GM18951 (cell line): ENCODE measurements around the gene FNDC3B.

Source experiments
- POLR2A ChIP-seq: IDR thresholded peaks from 4 replicates; pipeline ENCODE4 v1.6.1; 2011; ENCODE audit warnings: mild to moderate bottlenecking; ENCODE audit not compliant: insufficient read length, insufficient read depth; ENCODE audit errors: extremely low read depth
- in situ Hi-C: fragments of 300-500 bp; cut with MboI; formaldehyde crosslinking; loops from one replicate; pipeline ENCODE4 v1.12.0; 2022; ENCODE audit warnings: low sequenced_read_pairs, mixed read lengths, inconsistent platforms; ENCODE audit not compliant: unreplicated experiment

FNDC3B gene

DNA sequence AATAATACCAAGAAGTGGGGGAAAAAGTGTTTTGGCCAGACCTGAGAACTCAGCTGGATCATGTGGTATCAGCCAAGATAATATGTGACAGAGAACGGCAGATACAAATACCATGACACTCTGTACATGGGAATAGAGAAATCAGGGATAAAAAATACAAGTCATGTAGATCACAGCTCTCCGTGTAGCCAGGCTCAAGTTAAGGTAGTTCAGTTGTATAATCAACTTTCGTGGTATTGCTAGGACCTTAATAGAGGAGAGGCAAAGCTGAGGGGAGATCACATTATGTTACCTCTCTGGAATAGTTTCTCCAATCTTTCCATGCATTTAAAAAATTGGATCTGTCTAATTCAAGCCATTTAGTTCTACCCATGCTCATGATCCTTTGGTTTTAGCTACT is 229.0 kb downstream of the FNDC3B start:
- TF ChIP-seq POLR2A: no peak
- in situ Hi-C loops: no loop called here

DNA sequence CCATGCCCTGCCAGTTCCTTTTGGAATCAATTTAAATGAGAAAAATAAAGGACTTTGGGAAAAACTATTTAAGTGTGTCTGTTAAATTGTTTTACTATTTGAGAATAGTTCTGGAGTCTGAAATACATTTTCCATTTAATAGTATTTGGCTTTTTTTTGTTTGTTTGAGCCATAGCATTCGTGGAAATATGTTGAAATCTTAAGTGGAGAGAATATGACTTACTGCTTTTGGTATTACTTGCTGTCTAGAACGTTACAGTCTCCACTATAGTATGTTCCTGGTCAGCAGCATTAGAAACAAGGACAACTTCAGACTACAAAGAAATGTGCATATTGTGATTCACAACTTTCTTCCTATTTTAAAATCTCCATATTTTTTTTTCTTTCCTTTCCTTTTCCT is 229.5 kb downstream of the FNDC3B start:
- TF ChIP-seq POLR2A: no peak
- in situ Hi-C loops: no loop called here

DNA sequence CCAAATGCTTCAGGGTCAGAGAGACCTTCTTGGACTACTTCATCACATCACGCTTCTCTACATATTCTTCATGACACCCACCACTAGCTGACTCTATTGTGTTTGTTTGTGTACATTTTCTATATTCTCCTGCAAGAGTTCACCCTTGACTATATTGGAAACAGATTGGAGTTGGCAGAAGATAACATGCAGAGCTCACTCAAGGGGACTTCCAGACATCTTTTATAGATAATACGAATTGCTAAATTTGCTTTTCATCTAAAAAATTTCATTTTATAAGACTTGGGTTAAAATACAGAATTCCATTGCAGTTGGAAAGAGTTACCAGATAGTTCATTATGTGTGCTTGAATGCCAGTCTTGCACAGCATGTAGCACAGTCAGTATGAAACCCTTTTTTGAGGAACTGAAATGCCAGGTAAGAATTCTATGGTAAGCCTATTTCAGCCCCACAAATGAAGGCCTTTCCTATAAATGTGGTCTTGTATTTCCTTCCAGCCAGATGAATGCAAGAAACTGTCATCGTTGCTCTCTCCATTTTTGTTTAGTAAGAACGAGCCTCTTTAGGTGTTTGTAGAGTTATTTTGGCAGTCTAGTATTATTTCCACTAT is 231.3 kb downstream of the FNDC3B start:
- in situ Hi-C loops: no loop called here
- no peak for TF ChIP-seq POLR2A

DNA sequence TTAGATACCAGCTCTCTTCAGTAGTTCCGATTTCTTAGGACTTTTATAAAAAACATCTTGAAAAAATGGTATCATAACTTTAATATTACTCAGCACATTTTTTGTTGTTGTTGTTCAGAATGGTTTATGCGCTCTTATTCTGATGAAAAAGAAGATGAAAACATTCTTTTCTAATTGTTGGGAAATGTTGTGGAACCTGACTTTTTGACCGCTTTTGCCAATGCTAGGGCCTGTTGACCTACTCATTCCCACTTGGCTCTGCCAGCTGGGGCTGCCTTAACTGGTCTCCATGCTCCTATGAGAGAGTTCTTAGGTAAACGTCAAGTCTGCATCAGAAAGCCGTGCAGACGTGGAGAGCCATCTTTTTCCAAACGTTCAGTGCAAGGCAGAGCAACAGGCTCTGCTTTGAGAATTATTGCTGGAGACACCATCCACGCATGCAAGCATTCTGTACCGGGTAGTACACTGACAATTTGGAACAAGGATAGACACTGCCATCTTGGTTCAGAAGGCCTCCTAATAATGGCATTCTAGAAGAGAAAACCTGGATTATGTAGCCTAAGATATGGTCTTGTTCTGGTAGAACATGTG is 232.1 kb downstream of the FNDC3B start:
- in situ Hi-C loops: no loop called here

DNA sequence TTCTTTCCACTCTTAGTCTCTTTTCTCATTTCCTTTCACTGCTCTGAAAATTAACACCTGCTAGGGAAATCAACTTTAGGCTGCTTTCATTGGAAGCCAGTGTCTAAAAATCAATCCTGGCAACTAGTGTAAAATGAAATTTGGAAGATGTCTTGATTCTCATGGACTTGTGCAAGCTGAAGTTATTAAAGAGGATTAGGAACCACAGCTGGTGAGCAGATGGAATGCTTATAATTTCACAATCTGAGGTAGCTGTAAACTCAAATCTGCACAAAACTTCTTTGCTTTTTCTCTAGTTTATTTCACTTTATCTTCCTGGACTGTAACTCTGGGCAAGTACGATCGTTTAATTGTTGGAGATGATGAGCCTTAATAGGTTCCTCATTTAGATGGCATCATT is 233.3 kb downstream of the FNDC3B start:
- in situ Hi-C loops: no loop called here
- TF ChIP-seq POLR2A: no peak

More for the DNA sequence above, 232.1 kb downstream of the FNDC3B start:
- no peak for TF ChIP-seq POLR2A

DNA sequence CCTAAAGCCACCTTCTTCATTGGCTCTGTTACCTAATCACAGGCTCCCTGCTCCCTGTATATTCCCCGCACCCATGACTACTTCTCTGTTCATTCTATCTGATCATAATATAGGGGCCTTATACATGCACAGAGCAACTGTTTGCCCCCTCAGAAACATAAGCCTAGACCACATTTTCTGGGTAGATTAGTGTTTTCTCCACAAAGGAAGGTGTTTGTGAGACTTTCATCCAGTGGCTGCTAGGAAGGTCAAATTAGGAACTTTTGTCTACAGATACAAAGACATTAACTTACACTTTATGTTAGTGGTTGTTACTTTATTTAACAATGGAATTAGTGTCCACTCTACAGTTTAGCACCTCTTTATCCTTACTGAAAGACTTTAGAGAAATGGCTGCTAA is 234.0 kb downstream of the FNDC3B start:
- no peak for TF ChIP-seq POLR2A
- in situ Hi-C loops: no loop called here

DNA sequence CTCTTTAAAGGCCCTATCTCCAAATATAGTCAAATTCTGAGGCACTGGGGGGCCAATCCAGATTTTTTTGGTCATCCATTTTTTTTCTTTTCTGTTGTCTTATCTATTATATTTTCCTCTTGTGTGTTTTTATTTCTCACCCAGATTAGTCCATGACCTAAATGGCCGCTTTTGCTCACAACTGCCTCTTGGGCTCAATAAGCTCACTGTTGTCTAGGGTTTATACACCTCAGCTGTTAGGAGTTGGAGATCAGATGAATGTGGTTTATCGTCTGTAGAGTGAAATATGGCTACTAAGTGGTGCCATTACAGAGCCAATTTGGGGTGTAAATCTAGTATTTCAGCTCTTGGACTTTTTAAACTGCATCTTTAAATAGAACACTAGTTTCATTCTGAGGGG is 235.5 kb downstream of the FNDC3B start:
- in situ Hi-C loops: no loop called here
- TF ChIP-seq POLR2A: no peak

DNA sequence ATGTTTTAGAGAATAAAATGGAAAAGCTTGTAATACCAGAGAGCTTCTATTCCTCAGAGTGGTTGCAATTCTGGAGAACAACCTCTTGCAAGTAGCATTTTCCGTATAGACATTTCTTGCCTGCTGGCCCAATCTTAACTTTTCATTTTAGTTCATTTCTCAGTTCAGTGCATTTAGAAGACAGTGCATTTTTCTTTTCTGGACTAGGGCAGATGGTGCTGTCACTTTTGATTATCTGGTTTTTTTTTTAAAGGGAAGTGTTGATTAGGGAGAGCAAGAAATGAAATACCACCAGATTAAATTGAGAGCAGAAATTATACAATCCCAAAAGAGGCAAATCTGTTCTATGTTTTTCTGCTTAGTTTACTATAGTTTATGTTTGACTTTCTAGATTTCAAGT is 236.2 kb downstream of the FNDC3B start:
- in situ Hi-C loops: no loop called here

DNA sequence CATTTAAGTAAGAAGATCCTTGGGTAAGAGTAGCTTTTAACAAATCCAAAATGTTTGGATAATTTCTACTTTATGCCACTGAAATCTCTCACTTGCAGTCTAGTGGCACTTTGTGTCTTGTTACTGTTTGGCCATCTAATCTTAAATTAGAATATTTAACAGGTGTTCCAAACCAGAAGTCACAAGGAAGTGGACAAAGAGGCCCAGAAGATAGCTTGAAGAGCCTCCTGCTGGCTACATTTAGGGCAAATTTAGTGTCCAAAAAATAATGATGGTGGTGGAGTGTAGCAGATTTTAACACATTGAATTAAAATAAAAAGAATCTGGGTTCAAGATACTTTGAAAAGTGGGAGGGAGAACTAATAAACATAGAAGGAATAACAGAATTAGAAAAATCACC is 236.7 kb downstream of the FNDC3B start:
- TF ChIP-seq POLR2A: no peak
- in situ Hi-C loops: no loop called here

More for the DNA sequence above, 236.2 kb downstream of the FNDC3B start:
- no peak for TF ChIP-seq POLR2A

DNA sequence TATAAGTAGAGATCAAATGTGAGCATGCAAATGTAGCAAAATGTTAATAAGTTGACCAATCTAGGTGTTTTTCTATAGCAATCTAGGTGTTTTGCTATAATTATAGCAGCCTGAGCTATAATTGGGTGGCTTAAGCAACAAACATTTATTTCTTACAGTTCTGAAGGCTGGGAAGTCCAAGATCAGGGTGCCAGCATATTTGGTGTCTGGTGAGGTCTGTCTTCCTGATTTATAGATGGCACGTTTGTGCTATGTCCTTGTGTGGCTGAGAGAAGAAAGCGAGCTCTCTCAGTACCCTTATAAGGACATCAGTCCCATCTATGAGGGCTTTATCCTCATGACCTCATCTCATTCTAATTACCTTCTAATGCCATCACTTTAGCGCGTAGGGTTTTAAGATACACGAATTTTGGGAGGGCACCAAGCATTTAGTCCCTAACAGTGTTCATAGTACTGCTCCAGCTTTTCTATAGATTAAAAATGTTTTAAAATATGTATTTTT is 237.8 kb downstream of the FNDC3B start:
- in situ Hi-C loops: no loop called here
- TF ChIP-seq POLR2A: no peak

DNA sequence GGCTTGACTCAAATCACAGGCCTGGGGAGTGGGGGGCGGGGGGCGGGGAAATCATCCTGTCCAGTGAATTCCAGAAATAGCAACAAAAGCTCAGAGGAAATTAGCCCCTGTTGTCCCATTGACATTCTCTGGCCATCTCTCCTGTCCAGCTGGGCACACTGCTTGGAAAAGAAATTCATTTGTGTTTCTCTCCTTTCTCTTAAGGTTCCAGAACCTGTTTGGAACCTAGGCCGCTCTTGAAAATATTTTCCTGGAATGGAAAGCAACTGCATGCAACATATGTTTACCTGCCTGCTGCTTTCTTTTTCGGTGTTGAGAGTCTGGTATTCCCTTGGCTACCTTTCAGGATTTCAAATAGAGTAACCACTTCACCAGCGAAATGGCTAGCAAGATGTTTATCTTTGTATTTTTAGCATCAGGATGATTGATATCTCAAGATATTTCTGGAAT is 239.8 kb downstream of the FNDC3B start:
- in situ Hi-C loops: no loop called here
- TF ChIP-seq POLR2A: no peak

DNA sequence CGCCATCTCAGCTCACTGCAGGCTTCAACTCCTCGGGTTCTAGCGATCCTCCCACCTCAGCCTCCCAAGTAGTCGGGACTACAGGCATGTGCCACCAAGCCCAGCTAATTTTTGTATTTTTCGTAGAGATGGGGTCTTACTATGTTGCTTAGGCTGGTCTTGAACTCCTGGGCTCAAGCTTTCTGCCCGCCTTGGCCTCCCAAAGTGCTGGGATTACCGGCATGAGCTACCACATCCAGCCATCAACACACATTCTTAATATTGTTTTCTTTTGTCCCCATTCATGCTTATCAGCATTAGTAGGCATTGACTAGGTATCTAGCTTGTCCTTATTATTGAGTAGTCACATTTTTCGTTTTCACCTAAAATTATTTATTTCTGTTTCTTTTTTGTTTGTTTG is 240.6 kb downstream of the FNDC3B start:
- no peak for TF ChIP-seq POLR2A
- in situ Hi-C loops: no loop called here

DNA sequence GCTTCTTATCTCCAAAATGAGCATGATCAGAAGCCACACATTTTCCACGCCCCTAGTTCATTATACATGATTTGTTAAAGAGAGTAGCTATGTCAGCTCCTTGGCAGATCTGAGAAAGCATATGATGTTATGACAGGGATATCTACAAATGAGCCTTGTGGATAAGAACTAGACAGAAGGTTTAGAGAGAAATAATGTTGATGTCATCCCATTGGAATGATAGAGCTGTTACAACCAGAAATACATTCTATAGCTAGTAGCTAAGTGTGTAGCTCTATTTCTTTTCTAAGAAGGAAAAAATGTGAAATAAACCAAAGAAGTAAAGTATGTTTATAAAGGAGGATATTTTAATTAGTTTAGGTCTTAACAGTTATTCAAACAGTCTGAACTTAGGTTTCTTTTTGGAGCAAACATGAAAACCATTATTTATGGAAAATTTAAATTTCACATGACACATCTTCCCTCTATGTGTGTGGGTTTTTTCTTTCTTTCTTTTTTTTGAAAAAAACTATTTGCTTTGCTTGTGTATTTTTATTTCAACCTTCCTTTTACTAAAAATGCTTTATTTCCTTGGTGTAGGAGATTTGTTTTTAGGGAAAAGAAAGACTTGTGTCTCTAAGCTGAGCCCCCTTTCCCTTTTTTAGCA is 241.2 kb downstream of the FNDC3B start:
- no peak for TF ChIP-seq POLR2A
- in situ Hi-C loops: no loop called here

DNA sequence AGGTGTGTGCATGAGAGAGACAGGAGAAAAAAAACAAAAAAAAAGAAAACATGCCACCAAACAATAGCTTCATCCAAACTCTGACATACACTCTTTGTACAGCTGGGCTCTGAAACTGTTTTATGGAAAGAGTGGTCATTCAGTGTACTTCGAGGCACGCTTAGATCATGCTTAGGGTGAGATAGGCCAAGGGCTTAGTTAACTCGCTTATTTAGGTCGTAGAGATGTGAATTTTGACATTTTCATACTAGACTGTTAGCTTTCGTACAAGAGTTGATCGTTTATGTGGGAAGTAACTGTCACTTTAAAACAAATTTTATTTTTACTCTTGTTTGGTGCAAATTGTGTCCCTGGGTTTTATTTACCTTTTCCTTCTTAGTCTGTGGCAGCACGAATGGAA is 242.5 kb downstream of the FNDC3B start:
- TF ChIP-seq POLR2A: no peak
- in situ Hi-C loops: no loop called here
